Stimulated activated CD4-positive, alpha-beta T cell treated with anti-CD3 and anti-CD28 coated beads, TNF-alpha, amount 100 ng/mL, for 1 hour (primary cell): ENCODE results near the gene AUH.
A peak's percentile ranks its signal among the peaks of the same experiment; 100 is the strongest.

Experiments used
- DNase-seq, 3 donors: peaks; one replicate each; pipeline ENCODE4 v3.0.0-alpha.2; 2020; ENCODE audit warnings: low read depth in 3 of 3, low spot score in 1 of 3

The AUH gene

GRCh38 chr9:91172329-91172728 lies 189.4 kb downstream of the AUH start:
- DNase-seq = no peak

DNA sequence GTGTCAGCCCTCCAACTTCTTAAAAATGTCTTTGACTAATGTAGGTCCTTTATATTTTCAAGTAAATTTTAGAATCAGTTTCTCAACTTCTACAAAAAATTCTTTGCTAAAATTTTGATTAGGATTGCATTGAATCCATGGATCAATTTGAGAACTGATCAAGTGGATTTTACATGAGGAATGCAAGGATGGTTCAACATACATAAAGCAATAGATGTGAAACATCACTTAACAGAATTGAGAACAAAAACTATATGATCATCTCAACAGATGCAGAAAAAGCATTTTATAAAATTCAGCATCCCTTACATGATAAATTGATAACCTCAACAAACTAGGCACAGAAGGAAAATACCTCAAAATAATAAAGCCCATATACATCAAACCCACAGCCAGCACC lies 190.8 kb downstream of the AUH start:
- DNase-seq = no peak

GRCh38 chr9:91166796-91167366 lies 194.8 kb downstream of the AUH start:
- no peak for DNase-seq

DNA sequence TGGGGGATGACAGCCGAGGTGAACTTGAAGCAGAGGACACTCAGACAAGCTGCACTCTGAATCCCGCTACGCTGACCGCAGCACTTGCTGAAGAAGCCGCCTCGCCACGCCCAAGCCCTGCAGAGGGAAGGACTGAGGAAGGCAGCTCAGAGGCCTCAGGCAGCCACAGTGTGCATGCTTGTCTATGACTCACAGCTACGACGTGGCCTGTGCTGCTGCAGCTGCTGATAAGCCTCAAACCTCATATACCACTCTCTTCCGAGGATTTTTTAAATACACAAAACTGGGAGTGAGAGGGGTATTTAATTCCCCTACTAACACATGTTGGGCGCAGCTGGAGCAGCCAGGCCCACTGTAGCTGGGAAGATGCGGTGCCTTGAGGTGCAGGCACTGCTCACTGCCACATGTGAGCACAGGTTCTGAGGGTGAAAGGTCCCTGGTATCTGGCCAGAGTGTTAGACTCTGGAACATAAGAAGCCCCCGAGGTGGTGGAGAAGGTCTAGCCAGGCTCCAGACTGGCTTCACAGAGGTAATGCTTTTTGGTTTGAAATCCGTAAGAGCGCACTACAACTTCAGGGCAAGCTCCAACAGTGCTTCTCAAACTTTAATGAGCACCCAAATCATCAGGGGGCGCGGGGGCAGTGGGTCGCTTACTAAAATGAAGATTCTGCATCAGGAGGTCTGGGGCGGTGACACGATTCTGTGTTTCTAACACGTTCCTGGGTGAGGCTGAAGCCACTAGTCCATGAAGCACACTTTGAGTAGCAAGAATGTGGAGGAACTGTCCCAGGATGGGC lies 196.8 kb downstream of the AUH start:
- DNase-seq = peak in 1 of 3 donors; percentile 22
